HCT116 (cell line): Measurements from ENCODE around the gene ARAP1.

Source experiments
- CTCF ChIP-seq, 3 experiments: fragments of 200-600 bp in 1 of 3; sonication (generic) in 1 of 3; IDR thresholded peaks in 2 of 3; conservative IDR thresholded peaks in 1 of 3; 2 replicates each; pipeline ENCODE4 v1.5.1; 2012 to 2017; ENCODE audit warnings: low read depth in 2 of 3, low read length in 2 of 3, antibody characterized with exemption in 1 of 3, borderline replicate concordance in 1 of 3, control low read depth in 1 of 3, mild to moderate bottlenecking in 1 of 3, mixed read lengths in 1 of 3, mixed run types in 1 of 3, moderate library complexity in 1 of 3; ENCODE audit not compliant: insufficient read depth in 1 of 3
- JUND ChIP-seq: IDR thresholded peaks from 2 replicates; pipeline ENCODE4 v1.6.1; 2012
- MAX ChIP-seq: IDR thresholded peaks from 2 replicates; pipeline ENCODE4 v1.6.1; 2012
- POLR2A ChIP-seq: IDR thresholded peaks from 2 replicates; pipeline ENCODE4 v1.7.0; 2011; ENCODE audit warnings: borderline replicate concordance; ENCODE audit not compliant: insufficient read depth, insufficient read length; ENCODE audit errors: extremely low read depth
- POLR2AphosphoS5 ChIP-seq: IDR thresholded peaks from 2 replicates; pipeline ENCODE4 v1.6.1; 2011; ENCODE audit warnings: mild to moderate bottlenecking, low read depth, low read length, moderate library complexity
- ZFX ChIP-seq: fragments of 450-650 bp; IDR thresholded peaks from 2 replicates; pipeline ENCODE4 v1.6.1; 2017

- TF ChIP-seq POLR2A, result no peak
- no peak for TF ChIP-seq CTCF (IDR thresholded peaks at IDR 0.05 in 2 of 3, conservative IDR thresholded peaks at IDR 0.05 in 1 of 3; ENCODE audit: borderline replicate concordance in 1 of 3, insufficient read depth in 1 of 3, low read depth in 2 of 3, low read length in 2 of 3)
- TF ChIP-seq MAX, result no peak
- no peak for TF ChIP-seq ZFX
- no peak for TF ChIP-seq POLR2AphosphoS5
- TF ChIP-seq JUND, result no peak
Measured at GRCh38 chr11:72672597-72673238, 79.5 kb downstream of the ARAP1 start.
